RCC 7860 (cell line): ENCODE measurements around the gene CISD3.

Experiments
- DNase-seq: peaks from one replicate; pipeline ENCODE4 v3.0.0-alpha.2; 2015; ENCODE audit warnings: low spot score
- FAIRE-seq: peaks from 2 replicates; lab custom pipeline; 2012; peaks lifted over from hg19 to GRCh38; lab: Jason Lieb, UNC

The CISD3 gene

GRCh38 chr17:38742411-38743308 is 12.5 kb downstream of the CISD3 start:
- no peak for DNase-seq
- no peak for FAIRE-seq

- no peak for FAIRE-seq
Measured at GRCh38 chr17:38743556-38744171, 13.5 kb downstream of the CISD3 start.

GRCh38 chr17:38745545-38745944 is 15.4 kb downstream of the CISD3 start:
- FAIRE-seq (no peak), DNase-seq (peak; percentile 17)

More at GRCh38 chr17:38743556-38744171, 13.5 kb downstream of the CISD3 start:
- DNase-seq: no peak

- DNase-seq (no peak), FAIRE-seq (no peak)
Measured at GRCh38 chr17:38746004-38746848, 16.1 kb downstream of the CISD3 start.

- DNase-seq: no peak
Measured at GRCh38 chr17:38746849-38747462, 16.8 kb downstream of the CISD3 start.

GRCh38 chr17:38747463-38748148 is 17.5 kb downstream of the CISD3 start:
- FAIRE-seq: no peak
- no peak for DNase-seq

More at GRCh38 chr17:38746849-38747462, 16.8 kb downstream of the CISD3 start:
- FAIRE-seq: no peak

GRCh38 chr17:38748149-38748891 is 18.2 kb downstream of the CISD3 start, which contains the start of gene PCGF2:
Gene PCGF2 (minus strand): TSS chr17:38748336. CDS start chr17:38740402, 7,934 bp downstream.
- DNase-seq (peak; percentile 65), FAIRE-seq (no peak)

- FAIRE-seq (no peak), DNase-seq (no peak)
Measured at GRCh38 chr17:38748892-38749222, 18.7 kb downstream of the CISD3 start.

- DNase-seq (peak; percentile 81), FAIRE-seq (no peak)
Measured at GRCh38 chr17:38749223-38750043, 19.3 kb downstream of the CISD3 start.

- DNase-seq (no peak), FAIRE-seq (no peak)
Measured at GRCh38 chr17:38750044-38750311, 19.8 kb downstream of the CISD3 start.

GRCh38 chr17:38750312-38751121 is 20.4 kb downstream of the CISD3 start:
- FAIRE-seq: no peak
- peak; percentile 18 for DNase-seq

GRCh38 chr17:38751144-38751807 is 21.1 kb downstream of the CISD3 start:
- FAIRE-seq (no peak), DNase-seq (no peak)

- DNase-seq (peak; percentile 73), FAIRE-seq (no peak)
Measured at GRCh38 chr17:38751808-38752307, 21.7 kb downstream of the CISD3 start.

GRCh38 chr17:38752308-38753070 is 22.3 kb downstream of the CISD3 start, which contains the start of gene PSMB3:
Gene PSMB3 (plus strand): TSS chr17:38752741. CDS start chr17:38752827, 86 bp downstream.
- no peak for FAIRE-seq
- DNase-seq: peak; percentile 100

GRCh38 chr17:38753071-38753506 is 22.9 kb downstream of the CISD3 start:
- no peak for DNase-seq
- FAIRE-seq: no peak

- DNase-seq: peak; percentile 28
- no peak for FAIRE-seq
Measured at GRCh38 chr17:38761612-38762011, 31.5 kb downstream of the CISD3 start.
